Measurements from ENCODE around the gene PTGFRN. TPM values are rescaled to one million over a fixed set of nuclear protein-coding genes. Genes with fewer than 3 reads are reported as not detected.

Gene PTGFRN
- total and polyA plus RNA-seq, 4 donors, result 5.4 to 12.6 (median 7.2) TPM

- H3K36me3 ChIP-seq (ENCODE audit: control insufficient read depth in 4 of 4, insufficient read depth in 3 of 4, low read depth in 1 of 4, low read length in 3 of 4), result peaks cover 0 to 7% (median 0%) of the 10 kb centered on the region in 4 donors
- 61% methylated on average over 9 of the region's 9 CpGs for WGBS
- no peaks in the 10 kb centered on the region for H3K27me3 ChIP-seq (ENCODE audit: control insufficient read depth in 4 of 4, insufficient read depth in 4 of 4, low read length in 3 of 4)
- TF ChIP-seq RXRA (IDR thresholded peaks at IDR 0.05) (peak; percentile 52 to 65), HNF4A (conservative IDR thresholded peaks at IDR 0.05) (peak; percentile 93 to 94), JUND (IDR thresholded peaks at IDR 0.05) (peak in 1 of 2 donors; percentile 31), MAX (IDR thresholded peaks at IDR 0.05) (peak; percentile 34), TAF1 (conservative IDR thresholded peaks at IDR 0.05) (no peak), NR2F2 (IDR thresholded peaks at IDR 0.05) (no peak), SP1 (IDR thresholded peaks at IDR 0.05) (peak; percentile 24), RAD21 (IDR thresholded peaks at IDR 0.05) (peak in 1 of 2 donors; percentile 8), ZBTB33 (IDR thresholded peaks at IDR 0.05) (no peak), HNF4G (IDR thresholded peaks at IDR 0.05) (peak; percentile 79), EGR1 (IDR thresholded peaks at IDR 0.05; ENCODE audit: low read depth in 2 of 2) (no peak), FOXA1 (IDR thresholded peaks at IDR 0.05) (no peak), GABPA (IDR thresholded peaks at IDR 0.05 in 1 of 2, conservative IDR thresholded peaks at IDR 0.05 in 1 of 2) (no peak)
- TF ChIP-seq, protein P1, sequence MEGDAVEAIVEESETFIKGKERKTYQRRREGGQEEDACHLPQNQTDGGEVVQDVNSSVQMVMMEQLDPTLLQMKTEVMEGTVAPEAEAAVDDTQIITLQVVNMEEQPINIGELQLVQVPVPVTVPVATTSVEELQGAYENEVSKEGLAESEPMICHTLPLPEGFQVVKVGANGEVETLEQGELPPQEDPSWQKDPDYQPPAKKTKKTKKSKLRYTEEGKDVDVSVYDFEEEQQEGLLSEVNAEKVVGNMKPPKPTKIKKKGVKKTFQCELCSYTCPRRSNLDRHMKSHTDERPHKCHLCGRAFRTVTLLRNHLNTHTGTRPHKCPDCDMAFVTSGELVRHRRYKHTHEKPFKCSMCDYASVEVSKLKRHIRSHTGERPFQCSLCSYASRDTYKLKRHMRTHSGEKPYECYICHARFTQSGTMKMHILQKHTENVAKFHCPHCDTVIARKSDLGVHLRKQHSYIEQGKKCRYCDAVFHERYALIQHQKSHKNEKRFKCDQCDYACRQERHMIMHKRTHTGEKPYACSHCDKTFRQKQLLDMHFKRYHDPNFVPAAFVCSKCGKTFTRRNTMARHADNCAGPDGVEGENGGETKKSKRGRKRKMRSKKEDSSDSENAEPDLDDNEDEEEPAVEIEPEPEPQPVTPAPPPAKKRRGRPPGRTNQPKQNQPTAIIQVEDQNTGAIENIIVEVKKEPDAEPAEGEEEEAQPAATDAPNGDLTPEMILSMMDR (IDR thresholded peaks at IDR 0.05; ENCODE audit: low read depth, low read length, missing input control), result no peak
- TF ChIP-seq, protein P2, sequence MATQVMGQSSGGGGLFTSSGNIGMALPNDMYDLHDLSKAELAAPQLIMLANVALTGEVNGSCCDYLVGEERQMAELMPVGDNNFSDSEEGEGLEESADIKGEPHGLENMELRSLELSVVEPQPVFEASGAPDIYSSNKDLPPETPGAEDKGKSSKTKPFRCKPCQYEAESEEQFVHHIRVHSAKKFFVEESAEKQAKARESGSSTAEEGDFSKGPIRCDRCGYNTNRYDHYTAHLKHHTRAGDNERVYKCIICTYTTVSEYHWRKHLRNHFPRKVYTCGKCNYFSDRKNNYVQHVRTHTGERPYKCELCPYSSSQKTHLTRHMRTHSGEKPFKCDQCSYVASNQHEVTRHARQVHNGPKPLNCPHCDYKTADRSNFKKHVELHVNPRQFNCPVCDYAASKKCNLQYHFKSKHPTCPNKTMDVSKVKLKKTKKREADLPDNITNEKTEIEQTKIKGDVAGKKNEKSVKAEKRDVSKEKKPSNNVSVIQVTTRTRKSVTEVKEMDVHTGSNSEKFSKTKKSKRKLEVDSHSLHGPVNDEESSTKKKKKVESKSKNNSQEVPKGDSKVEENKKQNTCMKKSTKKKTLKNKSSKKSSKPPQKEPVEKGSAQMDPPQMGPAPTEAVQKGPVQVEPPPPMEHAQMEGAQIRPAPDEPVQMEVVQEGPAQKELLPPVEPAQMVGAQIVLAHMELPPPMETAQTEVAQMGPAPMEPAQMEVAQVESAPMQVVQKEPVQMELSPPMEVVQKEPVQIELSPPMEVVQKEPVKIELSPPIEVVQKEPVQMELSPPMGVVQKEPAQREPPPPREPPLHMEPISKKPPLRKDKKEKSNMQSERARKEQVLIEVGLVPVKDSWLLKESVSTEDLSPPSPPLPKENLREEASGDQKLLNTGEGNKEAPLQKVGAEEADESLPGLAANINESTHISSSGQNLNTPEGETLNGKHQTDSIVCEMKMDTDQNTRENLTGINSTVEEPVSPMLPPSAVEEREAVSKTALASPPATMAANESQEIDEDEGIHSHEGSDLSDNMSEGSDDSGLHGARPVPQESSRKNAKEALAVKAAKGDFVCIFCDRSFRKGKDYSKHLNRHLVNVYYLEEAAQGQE (IDR thresholded peaks at IDR 0.05), result no peak
- no peaks in the 10 kb centered on the region for H3K9me3 ChIP-seq (ENCODE audit: control insufficient read depth in 4 of 4, low read length in 3 of 4)
- no peak overlapping the region for H3K9ac ChIP-seq (ENCODE audit: low read depth in 1 of 2, low read length in 2 of 2)
- H3K4me1 ChIP-seq (ENCODE audit: control insufficient read depth in 4 of 4, insufficient read depth in 4 of 4, low read length in 3 of 4), result peaks cover 0 to 13% (median 8%) of the 10 kb centered on the region in 4 donors
- H3K27ac ChIP-seq (ENCODE audit: low read depth in 1 of 2, low read length in 2 of 2), result no peak overlapping the region
- DNase-seq (ENCODE audit: low spot score), result no peak
- H3K4me3 ChIP-seq (ENCODE audit: low read depth in 1 of 3, low read length in 3 of 3), result no peak overlapping the region
Measured at GRCh38 chr1:116982319-116983004, 72.7 kb downstream of the PTGFRN start.

DNA sequence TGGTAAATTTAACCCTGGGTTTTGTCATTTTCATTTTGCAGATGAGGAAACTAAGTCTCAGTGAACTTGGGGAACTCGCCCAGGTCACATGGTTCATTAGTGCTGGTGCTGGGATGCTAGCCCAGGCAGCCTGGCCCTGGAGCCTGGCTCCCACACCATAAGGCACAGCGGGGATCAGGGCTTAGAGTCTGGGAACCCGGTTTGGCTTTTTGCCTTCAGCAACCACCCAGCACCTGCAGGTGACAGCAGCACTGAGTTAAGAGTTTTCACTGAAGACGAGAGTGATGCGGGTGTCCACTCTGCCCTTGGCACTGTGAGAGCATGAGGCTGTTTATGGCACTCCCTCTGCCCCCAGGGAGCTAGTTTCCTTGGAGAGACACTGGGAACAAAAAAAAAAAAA lies 73.4 kb downstream of the PTGFRN start:
- Histone ChIP-seq H3K9me3 (ENCODE audit: control insufficient read depth in 4 of 4, low read length in 3 of 4) (no peaks in the 10 kb centered on the region), H3K4me1 (ENCODE audit: control insufficient read depth in 4 of 4, insufficient read depth in 4 of 4, low read length in 3 of 4) (peaks cover 0 to 13% (median 8%) of the 10 kb centered on the region in 4 donors), H3K27ac (ENCODE audit: low read depth in 1 of 2, low read length in 2 of 2) (no peak overlapping the region), H3K36me3 (ENCODE audit: control insufficient read depth in 4 of 4, insufficient read depth in 3 of 4, low read depth in 1 of 4, low read length in 3 of 4) (peaks cover 0 to 7% (median 0%) of the 10 kb centered on the region in 4 donors), H3K4me3 (ENCODE audit: low read depth in 1 of 3, low read length in 3 of 3) (no peak overlapping the region), H3K9ac (ENCODE audit: low read depth in 1 of 2, low read length in 2 of 2) (no peak overlapping the region), H3K27me3 (ENCODE audit: control insufficient read depth in 4 of 4, insufficient read depth in 4 of 4, low read length in 3 of 4) (no peaks in the 10 kb centered on the region)
- DNase-seq (ENCODE audit: low spot score), result no peak
- 90% methylated on average over 5 of the region's 5 CpGs for whole genome bisulfite sequencing
- TF ChIP-seq RXRA (IDR thresholded peaks at IDR 0.05) (no peak), FOXA1 (IDR thresholded peaks at IDR 0.05) (no peak), TAF1 (conservative IDR thresholded peaks at IDR 0.05) (no peak), MAX (IDR thresholded peaks at IDR 0.05) (no peak), HNF4G (IDR thresholded peaks at IDR 0.05) (no peak), JUND (IDR thresholded peaks at IDR 0.05) (no peak)
- TF ChIP-seq, protein P1 (IDR thresholded peaks at IDR 0.05; ENCODE audit: low read depth, low read length, missing input control), result no peak
- TF ChIP-seq, protein P2 (IDR thresholded peaks at IDR 0.05), result no peak
- TF ChIP-seq, protein P3, sequence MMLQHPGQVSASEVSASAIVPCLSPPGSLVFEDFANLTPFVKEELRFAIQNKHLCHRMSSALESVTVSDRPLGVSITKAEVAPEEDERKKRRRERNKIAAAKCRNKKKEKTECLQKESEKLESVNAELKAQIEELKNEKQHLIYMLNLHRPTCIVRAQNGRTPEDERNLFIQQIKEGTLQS (IDR thresholded peaks at IDR 0.05), result no peak
